CD4-positive, alpha-beta T cell (primary cell): ENCODE results near the gene PLCB1. TPM values are rescaled to one million over a fixed set of nuclear protein-coding genes. Genes with fewer than 3 reads are reported as not detected.

Source experiments
- ATAC-seq: fragments of 200-7000 bp; cut with Tn5 transposase; one replicate; pipeline ENCODE4 v1.10.0; 2022; ENCODE audit warnings: mild to moderate bottlenecking; ENCODE audit not compliant: poor library complexity
- CTCF ChIA-PET: fragments of 350-600 bp; sonication (Branson Sonifier 250); formaldehyde crosslinking; loops from one replicate; lab custom pipeline; 2021; ENCODE audit warnings: antibody characterized with exemption, inconsistent platforms; lab: Charles Lee
- POLR2A ChIA-PET: fragments of 350-600 bp; sonication (Branson Sonifier 250); formaldehyde crosslinking; loops from one replicate; lab custom pipeline; 2021; ENCODE audit warnings: antibody characterized with exemption, inconsistent platforms; lab: Charles Lee
- DNase-seq, 14 experiments: peaks; one replicate each; pipeline ENCODE4 v3.0.0-alpha.2; 2013 to 2020; ENCODE audit warnings: mixed read lengths in 2 of 14
- H3K27ac ChIP-seq, 2 donors: one replicate each; pipeline versions ENCODE4 v1.5.1 to v1.7.0; 2013; ENCODE audit warnings: low read length in 2 of 2, low read depth in 1 of 2, mild to moderate bottlenecking in 1 of 2
- H3K27me3 ChIP-seq, 2 experiments: 1 replicate in 1 of 2; 2 replicates in 1 of 2; pipeline versions ENCODE4 v1.6.1 to v1.7.0; 2013; ENCODE audit warnings: low read length in 2 of 2, control low read depth in 1 of 2, mild to moderate bottlenecking in 1 of 2, moderate library complexity in 1 of 2; ENCODE audit not compliant: insufficient read depth in 2 of 2, control insufficient read depth in 1 of 2
- H3K36me3 ChIP-seq: one replicate; pipeline ENCODE4 v1.6.1; 2013; ENCODE audit warnings: low read length, control low read depth; ENCODE audit not compliant: insufficient read depth
- H3K4me1 ChIP-seq: one replicate; pipeline ENCODE4 v1.6.1; 2013; ENCODE audit warnings: low read length, control low read depth; ENCODE audit not compliant: insufficient read depth
- H3K4me3 ChIP-seq: one replicate; pipeline ENCODE4 v1.5.1; 2013; ENCODE audit warnings: mild to moderate bottlenecking, low read length, moderate library complexity
- H3K9me3 ChIP-seq, 2 experiments: 1 replicate in 1 of 2; 2 replicates in 1 of 2; pipeline versions ENCODE4 v1.6.1 to v1.7.0; 2013; ENCODE audit warnings: low read length in 2 of 2, mild to moderate bottlenecking in 2 of 2, control low read depth in 1 of 2, moderate library complexity in 1 of 2; ENCODE audit not compliant: control insufficient read depth in 1 of 2, insufficient read depth in 1 of 2
- H3K27ac Mint-ChIP-seq: one replicate; pipeline ENCODE4 v1.8.0; 2020; ENCODE audit warnings: mixed read lengths
- H3K27me3 Mint-ChIP-seq: one replicate; pipeline ENCODE4 v1.8.0; 2021; ENCODE audit warnings: mixed read lengths
- H3K36me3 Mint-ChIP-seq: one replicate; pipeline ENCODE4 v1.8.0; 2021; ENCODE audit warnings: low read depth, mixed read lengths
- H3K4me1 Mint-ChIP-seq: one replicate; pipeline ENCODE4 v1.8.0; 2021; ENCODE audit warnings: low read depth, mixed read lengths
- H3K4me3 Mint-ChIP-seq: one replicate; pipeline ENCODE4 v1.8.0; 2020; ENCODE audit warnings: mild to moderate bottlenecking, mixed read lengths
- H3K9me3 Mint-ChIP-seq: one replicate; pipeline ENCODE4 v1.8.0; 2020; ENCODE audit warnings: mixed read lengths
- CTCF ChIP-seq: fragments of 200-600 bp; IDR thresholded peaks from one replicate; pipeline ENCODE4 v1.8.0; 2022; ENCODE audit warnings: antibody characterized with exemption, mild to moderate bottlenecking
- intact Hi-C, 2 experiments: fragments of 100-400 bp; cut with DNase I in 1 of 2; cut with micrococcal nuclease in 1 of 2; formaldehyde crosslinking; loops; one replicate each; pipeline versions ENCODE4 v1.15.1 to v1.9.0; 2023 to 2025; cut with DNase I, micrococcal nuclease
- total RNA-seq, 174 experiments: library from RNA in 2 of 174; stranded (reverse) in 2 of 174; gene quantifications; one replicate each; pipeline ENCODE4 v1.2.3 and lab custom pipeline; 2021 to 2026

The PLCB1 gene
- total RNA-seq, 2 experiments from 2014 or later = 3.8 to 5.6 TPM

GRCh38 chr20:8714206-8714605 lies 582.1 kb downstream of the PLCB1 start:
- H3K27ac ChIP-seq = no peak overlapping the region
- no peak for ATAC-seq
- intact Hi-C loops = no loop called here
- no peaks in the 10 kb centered on the region for H3K4me1 ChIP-seq
- ChIA-PET POLR2A (no interaction called here), CTCF (no interaction called here)
- Mint-ChIP-seq H3K36me3 (no peaks in the 10 kb centered on the region), H3K27ac (no peak overlapping the region), H3K27me3 (no peaks in the 10 kb centered on the region), H3K4me3 (no peak overlapping the region), H3K9me3 (no peaks in the 10 kb centered on the region), H3K4me1 (no peaks in the 10 kb centered on the region)
- no peak for DNase-seq
- H3K27me3 ChIP-seq = no peaks in the 10 kb centered on the region
- H3K36me3 ChIP-seq = no peaks in the 10 kb centered on the region
- no peak for TF ChIP-seq CTCF
- no peaks in the 10 kb centered on the region for H3K9me3 ChIP-seq
- H3K4me3 ChIP-seq = no peak overlapping the region

- POLR2A ChIA-PET = no interaction called here
- Histone ChIP-seq H3K4me1 (no peaks in the 10 kb centered on the region), H3K27ac (no peak overlapping the region), H3K36me3 (no peaks in the 10 kb centered on the region), H3K4me3 (no peak overlapping the region), H3K27me3 (no peaks in the 10 kb centered on the region), H3K9me3 (no peaks in the 10 kb centered on the region)
- H3K4me3 Mint-ChIP-seq = no peak overlapping the region
- intact Hi-C loops = no loop called here
- no peak overlapping the region for H3K27ac Mint-ChIP-seq
- no peak for TF ChIP-seq CTCF
- CTCF ChIA-PET = no interaction called here
- H3K27me3 Mint-ChIP-seq = no peaks in the 10 kb centered on the region
- no peaks in the 10 kb centered on the region for H3K36me3 Mint-ChIP-seq
- ATAC-seq (no peak), DNase-seq (no peak)
- H3K4me1 Mint-ChIP-seq = no peaks in the 10 kb centered on the region
- H3K9me3 Mint-ChIP-seq = no peaks in the 10 kb centered on the region
Measured at GRCh38 chr20:8718279-8718678, 586.2 kb downstream of the PLCB1 start.

GRCh38 chr20:8720089-8720488 lies 588.0 kb downstream of the PLCB1 start:
- no peaks in the 10 kb centered on the region for H3K9me3 ChIP-seq
- no peak overlapping the region for H3K27ac ChIP-seq
- H3K36me3 ChIP-seq = no peaks in the 10 kb centered on the region
- Mint-ChIP-seq H3K4me1 (no peaks in the 10 kb centered on the region), H3K27me3 (no peaks in the 10 kb centered on the region), H3K9me3 (no peaks in the 10 kb centered on the region), H3K36me3 (no peaks in the 10 kb centered on the region), H3K27ac (no peak overlapping the region), H3K4me3 (no peak overlapping the region)
- no peaks in the 10 kb centered on the region for H3K4me1 ChIP-seq
- H3K27me3 ChIP-seq = no peaks in the 10 kb centered on the region
- ATAC-seq (no peak), DNase-seq (no peak)
- ChIA-PET CTCF (no interaction called here), POLR2A (no interaction called here)
- no peak overlapping the region for H3K4me3 ChIP-seq
- intact Hi-C loops = loop anchor here (2.0 to 10.0 kb wide), 4 partner anchors 588 to 1955 kb away; partner anchors contain the start of genes PLCB1 (in 2 of the 2) and BMP2 (in 1 of the 2)
- no peak for TF ChIP-seq CTCF
